ENCODE results near the gene CYSRT1. TPM values are rescaled to one million over a fixed set of nuclear protein-coding genes. Genes with fewer than 3 reads are reported as not detected.
"Not testable (repeated sequence)": the region's sequence is repeated elsewhere in the genome, so short reads cannot be mapped to it uniquely, and the experiment has no call there.

CYSRT1 gene
- total RNA-seq, 2 experiments from 2014 or later: 0.45 to 0.55 TPM

DNA sequence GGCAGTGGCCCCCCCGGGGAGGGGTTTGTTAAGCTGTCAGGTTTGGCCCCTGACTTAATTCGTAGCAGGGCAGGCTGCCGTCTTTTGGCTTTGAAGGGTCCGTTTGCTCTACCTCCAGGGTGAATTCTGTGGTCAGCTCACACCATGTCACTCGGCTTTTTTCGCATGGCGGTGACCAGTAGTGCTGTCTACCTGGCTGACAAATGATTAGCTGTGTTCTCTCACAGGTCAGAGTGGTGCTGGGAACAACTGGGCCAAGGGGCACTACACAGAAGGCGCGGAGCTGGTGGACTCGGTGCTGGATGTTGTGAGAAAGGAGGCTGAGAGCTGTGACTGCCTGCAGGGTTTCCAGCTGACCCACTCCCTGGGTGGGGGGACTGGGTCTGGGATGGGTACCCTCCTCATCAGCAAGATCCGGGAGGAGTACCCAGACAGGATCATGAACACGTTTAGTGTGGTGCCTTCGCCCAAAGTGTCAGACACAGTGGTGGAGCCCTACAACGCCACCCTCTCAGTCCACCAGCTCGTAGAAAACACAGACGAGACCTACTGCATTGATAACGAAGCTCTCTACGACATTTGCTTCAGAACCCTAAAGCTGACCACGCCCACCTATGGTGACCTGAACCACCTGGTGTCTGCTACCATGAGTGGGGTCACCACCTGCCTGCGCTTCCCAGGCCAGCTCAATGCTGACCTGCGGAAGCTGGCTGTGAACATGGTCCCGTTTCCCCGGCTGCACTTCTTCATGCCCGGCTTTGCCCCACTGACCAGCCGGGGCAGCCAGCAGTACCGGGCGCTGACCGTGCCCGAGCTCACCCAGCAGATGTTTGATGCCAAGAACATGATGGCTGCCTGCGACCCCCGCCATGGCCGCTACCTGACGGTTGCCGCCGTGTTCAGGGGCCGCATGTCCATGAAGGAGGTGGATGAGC lies 17.6 kb downstream of the CYSRT1 start:
- POLR2A ChIA-PET: interaction anchor here (0.7 to 6.7 kb wide), 11 partner anchors 9 to 172 kb away, joined by 3 to 171 read pairs (median 4); partner anchors contain the start of genes CYSRT1, NELFB, RNF208 and SAPCD2
- Mint-ChIP-seq H3K27ac (peak overlapping the region; percentile 80), H3K4me3 (peak overlapping the region; percentile 86), H3K27me3 (no peaks in the 10 kb centered on the region), H3K9me3 (no peaks in the 10 kb centered on the region), H3K4me1 (peaks cover 24% of the 10 kb centered on the region), H3K36me3 (peaks cover 20% of the 10 kb centered on the region)
- DNase-seq (no peak), ATAC-seq (ENCODE audit: low read depth) (no peak)

DNA sequence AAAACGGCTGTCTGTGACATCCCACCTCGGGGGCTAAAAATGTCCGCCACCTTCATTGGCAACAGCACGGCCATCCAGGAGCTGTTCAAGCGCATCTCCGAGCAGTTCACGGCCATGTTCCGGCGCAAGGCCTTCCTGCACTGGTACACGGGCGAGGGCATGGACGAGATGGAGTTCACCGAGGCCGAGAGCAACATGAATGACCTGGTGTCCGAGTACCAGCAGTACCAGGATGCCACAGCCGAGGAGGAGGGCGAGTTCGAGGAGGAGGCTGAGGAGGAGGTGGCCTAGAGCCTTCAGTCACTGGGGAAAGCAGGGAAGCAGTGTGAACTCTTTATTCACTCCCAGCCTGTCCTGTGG lies 18.3 kb downstream of the CYSRT1 start:
- DNase-seq; ATAC-seq (ENCODE audit: low read depth): not testable (repeated sequence)

DNA sequence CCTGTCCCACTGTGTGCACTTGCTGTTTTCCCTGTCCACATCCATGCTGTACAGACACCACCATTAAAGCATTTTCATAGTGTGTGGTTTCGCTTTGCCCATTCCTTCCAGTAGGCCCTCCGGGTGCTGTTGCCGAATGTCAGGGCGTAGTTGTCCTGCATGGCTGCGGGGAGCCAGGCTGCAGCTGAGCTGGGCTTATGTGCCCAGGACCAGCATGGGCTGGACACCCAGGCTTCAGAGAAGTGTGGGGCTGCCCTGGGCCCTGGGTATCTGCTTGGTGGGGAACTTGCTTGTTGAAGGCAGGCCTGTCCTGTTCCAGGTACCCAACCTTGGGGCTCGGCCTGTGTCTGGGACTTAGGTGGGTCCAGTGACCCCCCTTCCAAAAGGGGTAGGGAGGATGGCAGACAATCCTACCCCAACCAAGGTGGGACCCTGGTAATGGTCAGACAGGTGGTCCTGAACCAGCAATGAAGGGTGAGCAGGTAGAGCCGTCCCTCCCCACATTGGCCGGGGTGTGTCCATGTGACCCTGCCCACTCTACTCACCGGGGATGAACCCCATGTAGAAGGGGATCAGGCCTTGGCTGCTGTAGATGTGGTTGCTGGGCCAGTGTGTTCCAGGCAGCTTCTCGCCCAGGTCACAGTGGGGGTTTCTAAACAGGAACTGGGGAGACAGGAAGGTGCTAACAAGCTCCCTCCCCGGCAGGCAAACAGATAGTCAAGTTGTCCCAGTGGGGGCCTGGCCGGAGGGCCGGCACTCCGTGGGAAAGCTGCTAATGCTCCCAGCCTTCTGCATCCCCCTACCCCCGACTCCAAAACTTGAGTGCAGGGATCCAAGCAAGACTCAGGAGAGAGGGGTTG lies 18.9 kb downstream of the CYSRT1 start:
- H3K4me1 Mint-ChIP-seq: peaks cover 21% of the 10 kb centered on the region
- peak overlapping the region; percentile 54 for H3K27ac Mint-ChIP-seq
- no peaks in the 10 kb centered on the region for H3K27me3 Mint-ChIP-seq

More for the DNA sequence above, 18.3 kb downstream of the CYSRT1 start:
- H3K9me3 Mint-ChIP-seq, H3K4me3 Mint-ChIP-seq, H3K27ac Mint-ChIP-seq, H3K27me3 Mint-ChIP-seq: not testable (repeated sequence)
- peaks cover 23% of the 10 kb centered on the region for H3K4me1 Mint-ChIP-seq
- POLR2A ChIA-PET: interaction anchor here (0.9 to 6.7 kb wide), 4 partner anchors 11 to 173 kb away, joined by 3 to 171 read pairs (median 4); partner anchors contain the start of genes NELFB, RNF208, SAPCD2 and STPG3
- H3K36me3 Mint-ChIP-seq: peaks cover 20% of the 10 kb centered on the region

DNA sequence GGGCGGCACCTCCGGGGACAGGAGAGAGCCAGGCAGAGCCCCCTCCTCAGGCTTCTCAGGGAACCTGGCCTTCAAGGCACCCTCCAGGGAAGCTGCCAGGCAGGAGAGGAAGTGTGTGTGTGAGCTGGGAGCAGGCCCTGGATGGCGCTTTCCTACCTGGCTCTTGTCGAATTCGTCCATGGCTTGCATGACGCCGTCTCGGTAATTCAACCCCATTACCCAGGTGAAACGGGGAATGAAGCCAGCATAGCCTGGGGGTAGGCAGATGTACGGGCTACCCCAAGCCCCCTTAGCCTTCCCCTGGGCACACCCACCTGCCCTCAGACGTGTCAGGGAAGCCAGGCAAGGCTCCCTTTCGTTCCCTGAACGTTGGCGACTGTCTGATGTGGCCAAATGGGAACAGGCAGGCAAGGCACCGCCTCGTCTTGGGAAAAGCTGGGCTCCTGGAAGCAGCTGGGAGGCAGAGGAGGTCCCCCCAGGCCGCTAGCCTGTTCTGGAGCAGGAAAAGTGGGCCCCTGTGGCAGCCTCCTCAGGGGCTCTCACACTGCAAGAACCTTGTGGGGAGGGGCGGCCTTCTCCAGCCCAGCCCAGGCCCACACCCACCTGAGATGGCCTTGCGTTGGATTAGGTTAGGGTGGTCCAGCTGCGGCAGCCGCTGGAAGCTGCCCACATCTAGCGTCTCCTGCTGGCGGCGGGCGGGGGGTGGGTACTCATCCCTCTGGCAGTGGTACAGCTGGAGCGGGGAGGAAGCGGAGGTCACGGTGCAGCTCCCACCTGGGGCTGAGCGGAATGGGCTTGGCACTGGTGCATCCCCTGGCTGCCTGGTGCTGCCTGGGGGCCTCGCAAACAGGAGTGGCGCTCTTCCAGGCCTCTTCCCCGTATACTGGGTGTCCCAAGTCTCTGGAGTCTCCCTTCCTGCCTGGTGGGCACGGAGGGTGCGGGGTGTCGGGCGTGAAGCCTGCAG lies 19.8 kb downstream of the CYSRT1 start:
- no peak for DNase-seq
- H3K27me3 Mint-ChIP-seq: no peaks in the 10 kb centered on the region
- no peaks in the 10 kb centered on the region for H3K9me3 Mint-ChIP-seq
- H3K36me3 Mint-ChIP-seq: peaks cover 20% of the 10 kb centered on the region
- POLR2A ChIA-PET: interaction anchor here (6.7 kb wide), 1 partner anchor 10 kb away, joined by 171 read pairs; the partner anchor contains the start of genes NELFB and STPG3
- no peak overlapping the region for H3K4me3 Mint-ChIP-seq
- no peak for ATAC-seq (ENCODE audit: low read depth)
- H3K27ac Mint-ChIP-seq: peak overlapping the region; percentile 54
- peaks cover 18% of the 10 kb centered on the region for H3K4me1 Mint-ChIP-seq

More for the DNA sequence above, 18.9 kb downstream of the CYSRT1 start:
- POLR2A ChIA-PET: interaction anchor here (1.7 to 6.7 kb wide), 2 partner anchors 10 to 174 kb away, joined by 5 to 171 read pairs; partner anchors contain the start of genes NELFB, SAPCD2 and STPG3
- no peak for ATAC-seq (ENCODE audit: low read depth)
- DNase-seq: no peak
- Mint-ChIP-seq H3K36me3 (peaks cover 20% of the 10 kb centered on the region), H3K4me3 (no peak overlapping the region), H3K9me3 (no peaks in the 10 kb centered on the region)

DNA sequence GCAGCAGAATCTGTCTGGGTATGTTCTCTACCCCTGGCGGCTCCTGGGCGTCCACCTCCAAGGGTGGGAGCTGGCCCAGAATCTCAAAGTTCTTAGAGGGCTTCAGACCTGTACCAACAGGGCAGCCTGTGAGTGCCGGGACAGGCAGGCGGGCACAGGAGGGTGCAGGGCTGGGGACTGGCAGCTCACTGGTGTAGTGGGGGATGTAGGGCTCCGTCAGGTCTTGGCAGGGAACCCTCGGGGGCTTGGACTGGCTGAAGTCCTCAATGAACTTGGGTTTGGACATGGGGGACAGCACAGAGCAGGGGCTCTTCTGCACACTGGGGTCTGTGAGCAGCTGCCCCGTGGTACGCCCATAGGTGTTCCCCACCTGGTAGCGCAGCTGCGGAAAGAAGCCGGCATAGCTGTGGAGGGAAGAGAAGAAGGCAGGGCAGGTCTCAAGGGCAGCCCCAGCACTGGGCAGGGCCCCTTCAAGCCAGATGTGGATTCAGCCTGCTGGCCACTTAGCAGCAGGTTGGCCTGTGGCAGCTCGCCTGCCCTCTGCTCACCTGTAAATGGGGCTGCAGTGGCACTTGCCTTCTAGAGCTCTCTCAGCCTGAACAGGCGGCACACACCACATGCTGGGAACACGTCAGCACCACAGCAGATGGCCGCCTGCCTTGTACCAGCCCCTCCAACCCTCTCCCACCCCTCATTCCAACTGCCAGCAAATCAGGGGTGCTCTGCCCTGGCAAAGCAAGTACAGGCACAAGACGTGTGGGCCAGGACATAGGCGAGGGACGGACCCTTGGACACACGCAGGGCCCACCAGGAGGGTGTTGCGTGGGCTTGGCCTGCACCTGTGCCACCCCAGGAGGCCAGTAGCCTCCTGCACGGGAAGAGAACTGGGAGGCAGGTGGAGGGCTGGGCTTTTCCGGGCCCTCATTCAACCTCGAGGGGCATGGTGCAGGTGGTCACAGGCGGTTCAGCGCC lies 20.8 kb downstream of the CYSRT1 start:
- no peak overlapping the region for H3K27ac Mint-ChIP-seq
- no peak for ATAC-seq (ENCODE audit: low read depth)

DNA sequence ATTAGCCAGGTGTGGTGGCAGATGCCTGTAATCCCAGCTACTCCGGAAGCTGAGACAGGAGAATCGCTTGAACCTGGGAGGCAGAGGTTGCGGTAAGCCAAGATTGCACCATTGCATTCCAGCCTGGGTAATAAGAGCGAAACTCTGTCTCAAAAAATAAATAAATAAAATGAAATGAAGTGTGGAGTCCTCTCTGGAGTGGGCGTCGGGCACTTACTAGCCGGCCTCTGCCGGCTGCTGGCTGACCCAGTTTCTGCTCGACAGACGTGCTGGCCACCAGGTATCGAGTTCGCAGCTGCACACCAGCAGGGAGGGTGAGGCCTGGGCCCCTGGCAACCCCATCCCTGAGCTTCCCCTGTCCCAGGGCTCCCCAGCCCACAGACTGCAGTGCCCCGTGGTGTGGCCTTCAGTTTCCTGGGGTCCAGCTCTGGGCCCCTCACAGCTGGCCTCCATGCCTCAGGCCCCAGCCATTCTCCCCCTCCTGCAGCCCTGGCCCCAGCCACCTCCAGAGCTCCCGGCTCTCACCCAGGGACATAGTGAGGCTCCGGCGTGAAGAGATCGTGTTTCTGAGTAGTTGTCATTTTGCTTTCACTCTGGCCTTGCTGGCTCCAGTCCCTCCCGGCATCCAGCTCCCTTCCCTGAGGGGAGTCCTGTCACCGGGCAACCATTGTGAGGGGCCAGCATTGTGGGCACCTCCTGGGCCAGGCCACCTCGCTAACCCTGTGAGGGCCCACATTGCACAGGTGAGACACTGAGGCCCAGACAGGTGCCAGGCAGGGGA lies 22.4 kb downstream of the CYSRT1 start:
- H3K36me3 Mint-ChIP-seq: peaks cover 13% of the 10 kb centered on the region
- no peak overlapping the region for H3K27ac Mint-ChIP-seq
- no peaks in the 10 kb centered on the region for H3K9me3 Mint-ChIP-seq
- no peak overlapping the region for H3K4me3 Mint-ChIP-seq
- peaks cover 15% of the 10 kb centered on the region for H3K4me1 Mint-ChIP-seq
- H3K27me3 Mint-ChIP-seq: no peaks in the 10 kb centered on the region
- POLR2A ChIA-PET: interaction anchor here (1.2 kb wide), 1 partner anchor 21 kb away, joined by 3 read pairs; the partner anchor contains the start of gene RNF224
- DNase-seq (no peak), ATAC-seq (ENCODE audit: low read depth) (no peak)

More for the DNA sequence above, 20.8 kb downstream of the CYSRT1 start:
- Mint-ChIP-seq H3K4me3 (no peak overlapping the region), H3K4me1 (peaks cover 16% of the 10 kb centered on the region), H3K27me3 (no peaks in the 10 kb centered on the region), H3K36me3 (peaks cover 20% of the 10 kb centered on the region), H3K9me3 (no peaks in the 10 kb centered on the region)
- peak; percentile 36 for DNase-seq
- POLR2A ChIA-PET: interaction anchor here (6.7 kb wide), 1 partner anchor 9 kb away, joined by 171 read pairs; the partner anchor contains the start of genes NELFB and STPG3

DNA sequence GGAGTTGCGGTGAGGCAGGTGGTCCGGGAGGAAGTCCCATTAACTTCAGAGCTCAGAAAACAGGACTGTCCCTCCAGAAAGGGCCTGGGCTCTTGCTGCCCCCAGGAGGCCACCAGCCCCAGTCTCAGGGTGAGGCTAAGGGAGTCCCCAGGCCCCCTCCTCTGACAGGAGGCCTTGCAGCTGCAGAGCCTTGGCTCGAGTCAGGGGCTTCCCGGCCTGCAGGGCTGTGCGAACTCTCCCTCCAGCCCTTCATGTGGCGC lies 22.9 kb downstream of the CYSRT1 start:
- H3K36me3 Mint-ChIP-seq: peaks cover 8% of the 10 kb centered on the region
- no peak overlapping the region for H3K27ac Mint-ChIP-seq
- DNase-seq (no peak), ATAC-seq (ENCODE audit: low read depth) (no peak)
- no peak overlapping the region for H3K4me3 Mint-ChIP-seq
- peaks cover 10% of the 10 kb centered on the region for H3K4me1 Mint-ChIP-seq
- POLR2A ChIA-PET: interaction anchor here (1.2 kb wide), 1 partner anchor 21 kb away, joined by 3 read pairs; the partner anchor contains the start of gene RNF224
- no peaks in the 10 kb centered on the region for H3K9me3 Mint-ChIP-seq
- H3K27me3 Mint-ChIP-seq: no peaks in the 10 kb centered on the region

DNA sequence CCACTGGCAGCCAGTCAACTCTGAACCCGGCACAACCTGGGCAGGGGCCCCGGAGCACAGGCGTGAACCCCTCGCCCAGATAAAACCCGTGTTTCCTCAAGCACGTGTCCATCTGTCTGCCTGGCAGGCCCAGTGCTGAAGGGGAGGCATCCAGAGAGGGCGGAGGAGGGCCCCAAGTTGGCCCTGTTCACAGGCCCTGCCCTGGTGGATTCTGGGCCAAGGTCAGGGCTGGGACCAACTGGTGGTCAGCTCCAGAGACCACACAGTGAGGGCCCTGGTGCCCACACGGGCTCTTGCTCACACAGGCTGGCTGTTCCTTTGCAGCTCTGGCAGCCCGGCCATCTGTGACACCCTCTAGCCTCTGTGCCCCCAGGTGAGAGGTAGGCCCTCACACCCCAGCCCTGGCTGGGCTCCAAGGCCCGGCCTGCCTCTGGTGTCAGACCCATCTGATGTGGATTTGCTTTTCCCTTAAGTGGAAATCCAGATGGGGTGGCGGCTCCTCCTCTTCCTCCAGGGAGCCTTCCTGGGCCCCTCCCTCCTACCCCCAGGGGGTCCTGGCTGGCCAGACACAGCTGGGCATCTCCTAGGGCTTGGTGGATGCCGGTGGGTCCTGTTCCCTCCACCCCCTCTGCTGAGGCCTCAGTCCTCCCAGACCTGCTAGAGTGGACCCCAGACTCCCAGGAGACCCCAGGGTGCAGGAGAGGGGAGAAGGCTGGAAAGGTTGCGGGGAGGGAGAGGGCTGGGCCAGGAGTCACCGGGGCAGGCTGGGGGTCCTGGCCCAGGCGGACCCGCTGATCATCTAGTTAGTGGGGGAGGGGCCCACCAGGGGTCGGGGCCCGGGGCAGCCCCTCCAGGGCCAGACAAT lies 25.6 kb downstream of the CYSRT1 start:
- no peak overlapping the region for H3K4me3 Mint-ChIP-seq
- no peaks in the 10 kb centered on the region for H3K36me3 Mint-ChIP-seq
- POLR2A ChIA-PET: interaction anchor here (0.6 to 7.2 kb wide), 3 partner anchors 8 to 183 kb away, joined by 5 to 171 read pairs (median 14); partner anchors contain the start of gene TUBB4B
- no peaks in the 10 kb centered on the region for H3K9me3 Mint-ChIP-seq
- ATAC-seq (ENCODE audit: low read depth): no peak
- H3K4me1 Mint-ChIP-seq: peaks cover 5% of the 10 kb centered on the region
- no peak overlapping the region for H3K27ac Mint-ChIP-seq
- peak; percentile 32 for DNase-seq
- no peaks in the 10 kb centered on the region for H3K27me3 Mint-ChIP-seq

DNA sequence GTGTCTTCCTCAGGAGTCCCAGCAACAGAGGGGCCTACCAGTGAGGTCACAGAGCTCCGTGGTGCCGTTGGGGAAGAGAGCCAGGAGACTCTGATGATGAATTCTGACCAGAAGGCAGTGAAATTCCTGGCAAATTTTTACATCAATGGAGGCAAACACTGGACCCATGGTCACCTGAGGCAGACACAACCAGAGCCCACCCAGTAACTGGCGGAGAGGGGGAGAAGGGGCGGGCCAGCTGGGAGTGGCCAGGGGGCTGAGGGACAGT lies 26.2 kb downstream of the CYSRT1 start, which contains the start of gene STPG3:
STPG3 (plus strand) TSS at position 93 of the 268 bp plus-strand sequence; CDS start at position 94, 1 bp downstream.
- Mint-ChIP-seq H3K4me1 (peaks cover 5% of the 10 kb centered on the region), H3K4me3 (no peak within 1 kb of the TSS), H3K9me3 (no peaks in the 10 kb centered on the region), H3K36me3 (no peaks in the 10 kb centered on the region), H3K27me3 (no peaks in the 10 kb centered on the region), H3K27ac (no peak within 1 kb of the TSS)
- no peak for ATAC-seq (ENCODE audit: low read depth)
- no peak for DNase-seq
- POLR2A ChIA-PET: interaction anchor here (7.2 kb wide), 1 partner anchor 8 kb away, joined by 171 read pairs; the partner anchor contains the start of gene TUBB4B

DNA sequence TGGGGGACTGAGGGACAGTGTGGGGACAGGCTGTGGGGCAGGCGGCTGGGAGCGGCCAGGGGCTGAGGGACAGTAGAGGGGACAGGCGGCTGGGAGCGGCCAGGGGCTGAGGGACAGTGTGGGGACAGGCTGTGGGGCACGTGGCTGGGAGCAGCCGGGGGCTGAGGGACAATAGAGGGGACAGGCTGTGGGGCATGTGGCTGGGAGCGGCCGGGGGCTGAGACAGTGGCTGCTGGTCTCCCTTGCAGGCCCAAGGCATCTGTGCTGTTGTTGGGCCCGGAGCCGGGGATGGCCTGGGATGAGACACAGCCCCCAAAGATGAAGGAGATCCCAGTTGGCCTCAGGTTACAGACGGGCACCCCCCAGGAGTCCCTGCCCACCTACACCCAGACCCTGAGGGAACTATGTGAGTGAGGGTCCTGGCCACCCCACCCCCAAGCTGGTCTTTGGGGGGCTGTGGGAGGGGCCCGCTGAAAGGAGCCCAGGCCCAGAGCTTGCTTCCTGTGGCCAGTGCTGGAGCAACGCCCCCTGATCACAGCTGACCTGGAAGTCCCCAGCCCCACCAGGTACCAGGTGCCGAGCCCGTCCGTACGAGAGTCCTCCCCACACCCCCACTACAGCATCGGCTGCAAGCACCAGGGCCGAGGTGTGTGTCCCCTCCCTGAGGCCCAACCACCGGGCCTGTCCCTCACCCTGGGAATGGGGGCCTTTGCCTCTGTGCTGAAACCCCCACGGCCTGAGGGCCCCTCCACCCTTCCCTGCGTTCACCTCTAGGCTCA lies 26.7 kb downstream of the CYSRT1 start:
- POLR2A ChIA-PET: interaction anchor here (7.2 kb wide), 1 partner anchor 9 kb away, joined by 171 read pairs; the partner anchor contains the start of gene TUBB4B
- no peaks in the 10 kb centered on the region for H3K36me3 Mint-ChIP-seq
- H3K27me3 Mint-ChIP-seq: no peaks in the 10 kb centered on the region
- H3K4me1 Mint-ChIP-seq: peaks cover 5% of the 10 kb centered on the region
- no peaks in the 10 kb centered on the region for H3K9me3 Mint-ChIP-seq
- DNase-seq (peak; percentile 31), ATAC-seq (ENCODE audit: low read depth) (no peak)
- no peak overlapping the region for H3K4me3 Mint-ChIP-seq
- H3K27ac Mint-ChIP-seq: no peak overlapping the region

Data from activated naive CD8-positive, alpha-beta T cell treated with anti-CD3 and anti-CD28 coated beads, Interleukin-2, amount 10 ng/mL, durations not matched to agents 7 days and 5 days (primary cell).